Activated naive CD8-positive, alpha-beta T cell treated with anti-CD3 and anti-CD28 coated beads, Interleukin-2, amount 10 ng/mL, durations not matched to agents 7 days and 5 days (primary cell): ENCODE results near the gene ARTN. TPM values are rescaled to one million over a fixed set of nuclear protein-coding genes. Genes with fewer than 3 reads are reported as not detected.

Source experiments
- ATAC-seq: fragments of 150-1000 bp; cut with Tn5 transposase; one replicate; pipeline ENCODE4 v1.10.0; 2021; ENCODE audit warnings: low read depth, moderate library complexity
- POLR2A ChIA-PET: fragments of 350-600 bp; sonication (Branson Sonifier 250); formaldehyde crosslinking; loops from one replicate; lab custom pipeline; 2021; ENCODE audit warnings: antibody characterized with exemption; lab: Charles Lee
- DNase-seq: peaks from one replicate; pipeline ENCODE4 v3.0.0; 2021
- H3K27ac Mint-ChIP-seq: one replicate; pipeline ENCODE4 v1.8.0; 2022; ENCODE audit warnings: mild to moderate bottlenecking, mixed read lengths
- H3K27me3 Mint-ChIP-seq: one replicate; pipeline ENCODE4 v1.8.0; 2022; ENCODE audit warnings: mild to moderate bottlenecking, moderate library complexity, mixed read lengths
- H3K36me3 Mint-ChIP-seq: one replicate; pipeline ENCODE4 v1.8.0; 2021; ENCODE audit warnings: mild to moderate bottlenecking, mixed read lengths
- H3K4me1 Mint-ChIP-seq: one replicate; pipeline ENCODE4 v1.8.0; 2021; ENCODE audit warnings: mixed read lengths
- H3K4me3 Mint-ChIP-seq: one replicate; pipeline ENCODE4 v1.8.0; 2022; ENCODE audit warnings: mild to moderate bottlenecking, moderate library complexity, mixed read lengths
- H3K9me3 Mint-ChIP-seq: one replicate; pipeline ENCODE4 v1.8.0; 2021; ENCODE audit warnings: mixed read lengths
- total RNA-seq, 2 experiments: library from RNA; stranded (reverse); gene quantifications; one replicate each; pipeline ENCODE4 v1.2.3, GENCODE V29; 2021

The ARTN gene
- total RNA-seq, 2 experiments from 2014 or later: 0.39 to 0.71 TPM

DNA sequence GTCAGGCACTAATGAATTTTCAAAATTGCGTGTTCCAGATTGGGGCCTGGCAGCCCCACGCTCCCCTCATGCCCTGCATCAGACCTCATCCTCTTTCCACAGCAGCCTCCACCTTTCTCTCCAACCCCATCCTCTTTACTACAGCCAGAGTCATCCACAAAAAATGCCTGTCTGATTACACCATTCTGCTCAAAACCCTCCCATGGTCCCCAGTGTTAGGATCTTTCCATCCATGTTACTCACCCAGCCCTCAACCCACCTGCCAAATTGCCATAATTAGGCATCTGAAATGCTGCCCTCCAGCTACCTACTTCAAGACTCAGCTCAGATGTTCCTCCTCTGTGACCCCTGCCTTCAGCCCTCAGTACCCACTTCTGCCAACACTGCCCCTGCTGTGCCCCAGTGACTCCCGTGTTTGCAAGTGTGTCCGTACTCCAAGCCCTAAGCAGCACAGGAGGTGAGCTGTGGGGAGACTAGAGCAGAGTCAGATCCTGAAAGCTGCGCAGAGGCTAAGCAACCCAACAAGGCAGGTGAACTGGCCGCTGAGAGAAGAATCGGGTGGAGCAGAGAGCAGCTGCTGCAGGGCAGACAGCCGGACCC, 715 bp upstream of the ARTN start:
- no peak for ATAC-seq
- Mint-ChIP-seq H3K27ac (no peak overlapping the region), H3K9me3 (no peaks in the 10 kb centered on the region), H3K27me3 (peaks cover 20% of the 10 kb centered on the region), H3K4me1 (peaks cover 10% of the 10 kb centered on the region), H3K36me3 (no peaks in the 10 kb centered on the region), H3K4me3 (peak overlapping the region; percentile 4)
- POLR2A ChIA-PET: interaction anchor here (0.9 kb wide), 1 partner anchor 167 kb away, joined by 4 read pairs; no protein-coding TSS in a partner anchor
- DNase-seq: no peak

- peak; percentile 48 for ATAC-seq
- POLR2A ChIA-PET: interaction anchor here (1.2 to 1.8 kb wide), 4 partner anchors 12 to 171 kb away, joined by 5 to 10 read pairs (median 8); partner anchors contain the start of gene IPO13
- peaks cover 10% of the 10 kb centered on the region for H3K4me1 Mint-ChIP-seq
- DNase-seq: peak; percentile 77
- H3K9me3 Mint-ChIP-seq: no peaks in the 10 kb centered on the region
- H3K36me3 Mint-ChIP-seq: no peaks in the 10 kb centered on the region
- peak overlapping the region; percentile 42 for H3K4me3 Mint-ChIP-seq
- no peak overlapping the region for H3K27ac Mint-ChIP-seq
- peaks cover 20% of the 10 kb centered on the region for H3K27me3 Mint-ChIP-seq
Measured at GRCh38 chr1:43934101-43934985, 742 bp downstream of the ARTN start.

DNA sequence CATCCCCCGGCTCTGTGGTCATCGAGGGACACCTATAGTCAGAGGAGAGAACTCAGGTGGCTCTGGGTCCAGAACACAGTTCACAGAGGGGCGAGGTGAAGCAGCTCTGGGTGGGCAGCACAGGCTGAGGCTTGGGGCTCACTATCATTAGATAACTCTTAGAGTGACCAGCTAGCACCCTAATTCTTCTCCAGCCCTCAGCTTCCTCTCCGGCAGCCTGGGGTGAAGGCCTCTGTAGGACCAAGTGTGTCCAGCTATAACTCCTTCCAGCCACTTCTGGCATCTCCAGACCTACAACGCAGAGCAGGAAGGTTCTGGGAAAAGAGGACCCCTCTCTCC, 1.4 kb downstream of the ARTN start:
- POLR2A ChIA-PET: interaction anchor here (1.2 to 1.8 kb wide), 4 partner anchors 12 to 171 kb away, joined by 5 to 10 read pairs (median 8); partner anchors contain the start of gene IPO13
- peaks cover 20% of the 10 kb centered on the region for H3K27me3 Mint-ChIP-seq
- no peak for ATAC-seq
- H3K27ac Mint-ChIP-seq: no peak overlapping the region
- H3K4me3 Mint-ChIP-seq: no peak overlapping the region
- no peaks in the 10 kb centered on the region for H3K9me3 Mint-ChIP-seq
- DNase-seq: no peak
- H3K4me1 Mint-ChIP-seq: peaks cover 10% of the 10 kb centered on the region
- peaks cover 2% of the 10 kb centered on the region for H3K36me3 Mint-ChIP-seq

DNA sequence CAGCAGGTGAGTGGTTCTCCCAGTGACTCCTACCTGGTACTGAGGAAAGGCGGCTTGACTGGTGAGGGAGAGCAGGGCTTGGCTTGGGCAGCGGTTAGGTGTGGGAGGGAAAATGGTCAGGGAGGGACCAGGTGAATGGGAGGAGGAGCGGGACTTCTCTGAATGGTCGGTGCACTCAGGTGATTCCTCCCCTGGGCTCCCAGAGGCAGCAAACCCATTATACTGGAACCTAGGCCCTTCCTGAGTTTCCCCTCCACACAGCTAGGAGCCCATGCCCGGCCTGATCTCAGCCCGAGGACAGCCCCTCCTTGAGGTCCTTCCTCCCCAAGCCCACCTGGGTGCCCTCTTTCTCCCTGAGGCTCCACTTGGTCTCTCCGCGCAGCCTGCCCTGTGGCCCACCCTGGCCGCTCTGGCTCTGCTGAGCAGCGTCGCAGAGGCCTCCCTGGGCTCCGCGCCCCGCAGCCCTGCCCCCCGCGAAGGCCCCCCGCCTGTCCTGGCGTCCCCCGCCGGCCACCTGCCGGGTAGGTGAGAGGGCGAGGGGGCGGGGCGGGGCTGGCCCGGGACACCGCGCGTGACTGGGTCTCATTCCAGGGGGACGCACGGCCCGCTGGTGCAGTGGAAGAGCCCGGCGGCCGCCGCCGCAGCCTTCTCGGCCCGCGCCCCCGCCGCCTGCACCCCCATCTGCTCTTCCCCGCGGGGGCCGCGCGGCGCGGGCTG, 2.3 kb downstream of the ARTN start:
- peaks cover 2% of the 10 kb centered on the region for H3K36me3 Mint-ChIP-seq
- ATAC-seq (no peak), DNase-seq (no peak)
- no peak overlapping the region for H3K27ac Mint-ChIP-seq
- POLR2A ChIA-PET: interaction anchor here (1.4 to 1.5 kb wide), 2 partner anchors 10 to 11 kb away, joined by 8 to 10 read pairs; partner anchors contain the start of gene IPO13
- H3K4me1 Mint-ChIP-seq: peaks cover 10% of the 10 kb centered on the region
- peaks cover 20% of the 10 kb centered on the region for H3K27me3 Mint-ChIP-seq
- peak overlapping the region; percentile 28 for H3K4me3 Mint-ChIP-seq
- no peaks in the 10 kb centered on the region for H3K9me3 Mint-ChIP-seq

GRCh38 chr1:43936431-43937151, 3.0 kb downstream of the ARTN start:
- peak overlapping the region; percentile 70 for H3K4me3 Mint-ChIP-seq
- DNase-seq (peak; percentile 67), ATAC-seq (peak; percentile 61)
- no peak overlapping the region for H3K27ac Mint-ChIP-seq
- POLR2A ChIA-PET: interaction anchor here (1.4 kb wide), 1 partner anchor 9 kb away, joined by 8 read pairs; the partner anchor contains the start of gene IPO13
- peaks cover 10% of the 10 kb centered on the region for H3K4me1 Mint-ChIP-seq
- peaks cover 2% of the 10 kb centered on the region for H3K36me3 Mint-ChIP-seq
- no peaks in the 10 kb centered on the region for H3K9me3 Mint-ChIP-seq
- peaks cover 20% of the 10 kb centered on the region for H3K27me3 Mint-ChIP-seq

GRCh38 chr1:43937179-43937865, 3.7 kb downstream of the ARTN start:
- Mint-ChIP-seq H3K4me3 (no peak overlapping the region), H3K27me3 (peaks cover 20% of the 10 kb centered on the region), H3K27ac (no peak overlapping the region), H3K4me1 (peaks cover 10% of the 10 kb centered on the region), H3K9me3 (no peaks in the 10 kb centered on the region), H3K36me3 (peaks cover 2% of the 10 kb centered on the region)
- DNase-seq (no peak), ATAC-seq (no peak)
- POLR2A ChIA-PET: interaction anchor here (1.4 kb wide), 1 partner anchor 8 kb away, joined by 8 read pairs; the partner anchor contains the start of gene IPO13

- POLR2A ChIA-PET: no interaction called here
Measured at GRCh38 chr1:43938383-43938782, 4.8 kb downstream of the ARTN start.

GRCh38 chr1:43938892-43939587, 5.4 kb downstream of the ARTN start:
- Mint-ChIP-seq H3K27ac (no peak overlapping the region), H3K36me3 (peaks cover 2% of the 10 kb centered on the region), H3K4me1 (peaks cover 9% of the 10 kb centered on the region), H3K9me3 (no peaks in the 10 kb centered on the region), H3K27me3 (peaks cover 8% of the 10 kb centered on the region), H3K4me3 (no peak overlapping the region)
- no peak for ATAC-seq
- POLR2A ChIA-PET: no interaction called here
- DNase-seq: no peak

More at GRCh38 chr1:43938383-43938782, 4.8 kb downstream of the ARTN start:
- ATAC-seq: no peak
- Mint-ChIP-seq H3K27me3 (peaks cover 10% of the 10 kb centered on the region), H3K9me3 (no peaks in the 10 kb centered on the region), H3K4me1 (peaks cover 11% of the 10 kb centered on the region), H3K36me3 (peaks cover 2% of the 10 kb centered on the region), H3K27ac (no peak overlapping the region), H3K4me3 (no peak overlapping the region)
- DNase-seq: no peak

- DNase-seq (no peak), ATAC-seq (no peak)
- POLR2A ChIA-PET: no interaction called here
- Mint-ChIP-seq H3K4me1 (peaks cover 17% of the 10 kb centered on the region), H3K36me3 (peaks cover 3% of the 10 kb centered on the region), H3K27ac (no peak overlapping the region), H3K27me3 (no peaks in the 10 kb centered on the region), H3K9me3 (no peaks in the 10 kb centered on the region), H3K4me3 (no peak overlapping the region)
Measured at GRCh38 chr1:43942411-43942810, 8.8 kb downstream of the ARTN start.

- POLR2A ChIA-PET: interaction anchor here (2.7 kb wide), 1 partner anchor 8 kb away, joined by 8 read pairs; no protein-coding TSS in a partner anchor
- Mint-ChIP-seq H3K36me3 (peaks cover 1% of the 10 kb centered on the region), H3K27ac (no peak overlapping the region), H3K27me3 (no peaks in the 10 kb centered on the region), H3K4me3 (peak overlapping the region; percentile 93), H3K9me3 (no peaks in the 10 kb centered on the region), H3K4me1 (peaks cover 29% of the 10 kb centered on the region)
- no peak for DNase-seq
- no peak for ATAC-seq
Measured at GRCh38 chr1:43944860-43945259, 11.3 kb downstream of the ARTN start.

- peaks cover 29% of the 10 kb centered on the region for H3K4me1 Mint-ChIP-seq
Measured at GRCh38 chr1:43945674-43946235, 12.2 kb downstream of the ARTN start.

More at GRCh38 chr1:43945674-43946235, 12.2 kb downstream of the ARTN start:
- POLR2A ChIA-PET: interaction anchor here (1.0 to 3.5 kb wide), 5 partner anchors 9 to 29 kb away, joined by 3 to 23 read pairs (median 10); partner anchors contain the start of genes ATP6V0B and DPH2
- no peak for ATAC-seq
- Mint-ChIP-seq H3K27me3 (no peaks in the 10 kb centered on the region), H3K4me3 (peak overlapping the region; percentile 93), H3K36me3 (peaks cover 4% of the 10 kb centered on the region), H3K9me3 (no peaks in the 10 kb centered on the region), H3K27ac (peak overlapping the region; percentile 90)
- no peak for DNase-seq
